Stomach smooth muscle (tissue), 2 donors: ENCODE measurements around the gene ALPK3.
"Not testable (repeated sequence)": the region's sequence is repeated elsewhere in the genome, so short reads cannot be mapped to it uniquely, and the experiment has no call there.

ENCODE experiments used
- H3K27ac ChIP-seq: one replicate; pipeline ENCODE4 v1.7.0; 2013; ENCODE audit warnings: mild to moderate bottlenecking, low read length, inconsistent platforms
- H3K27me3 ChIP-seq, 2 donors: one replicate each; pipeline ENCODE4 v1.7.0; 2013; ENCODE audit warnings: low read length in 2 of 2; ENCODE audit not compliant: insufficient read depth in 2 of 2, control insufficient read depth in 1 of 2
- H3K36me3 ChIP-seq, 2 donors: one replicate each; pipeline ENCODE4 v1.7.0; 2013; ENCODE audit warnings: low read length in 2 of 2; ENCODE audit not compliant: control insufficient read depth in 2 of 2, insufficient read depth in 2 of 2
- H3K4me1 ChIP-seq: one replicate; pipeline ENCODE4 v1.7.0; 2013; ENCODE audit warnings: low read length; ENCODE audit not compliant: control insufficient read depth, insufficient read depth
- H3K4me3 ChIP-seq, 2 donors: one replicate each; pipeline ENCODE4 v1.7.0; 2013; ENCODE audit warnings: low read length in 2 of 2
- H3K9ac ChIP-seq, 2 donors: one replicate each; pipeline ENCODE4 v1.7.0; 2013; ENCODE audit warnings: low read length in 2 of 2, mild to moderate bottlenecking in 1 of 2
- H3K9me3 ChIP-seq, 2 donors: one replicate each; pipeline ENCODE4 v1.7.0; 2013; ENCODE audit warnings: low read length in 2 of 2; ENCODE audit not compliant: control insufficient read depth in 2 of 2
- donor health status: healthy.
- donor health status: Pancreatic carcinoma.

Gene ALPK3

GRCh38 chr15:84845631-84846030 lies 28.5 kb downstream of the ALPK3 start:
- Histone ChIP-seq H3K4me1 (peaks cover 21% of the 10 kb centered on the region), H3K27ac (peak overlapping the region; percentile 74)
- H3K9ac ChIP-seq, H3K27me3 ChIP-seq, H3K9me3 ChIP-seq, H3K36me3 ChIP-seq, H3K4me3 ChIP-seq: not testable (repeated sequence)

DNA sequence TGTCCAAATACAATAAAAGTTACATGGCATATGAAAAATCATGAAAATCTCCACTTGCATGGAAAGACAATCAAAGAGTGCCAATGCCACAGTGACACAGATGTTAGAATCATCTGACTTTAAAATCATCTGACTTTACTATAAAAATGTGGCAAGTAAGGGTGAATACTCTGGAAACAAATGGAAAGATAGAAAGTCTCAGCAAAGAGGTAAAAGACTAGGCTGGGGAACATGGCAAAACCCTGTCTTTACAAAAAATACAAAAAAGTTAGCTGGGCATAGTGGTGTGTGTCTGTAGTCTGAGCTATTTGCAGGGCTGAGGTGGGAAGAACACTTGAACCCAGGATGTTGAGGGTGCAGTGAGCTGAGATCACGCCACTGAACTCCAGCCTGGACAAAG lies 29.1 kb downstream of the ALPK3 start:
- peaks cover 15% of the 10 kb centered on the region for H3K4me1 ChIP-seq
- H3K9me3 ChIP-seq = no peaks in the 10 kb centered on the region
- H3K27me3 ChIP-seq = no peaks in the 10 kb centered on the region
- H3K9ac ChIP-seq = no peak overlapping the region
- H3K4me3 ChIP-seq = no peak overlapping the region
- no peaks in the 10 kb centered on the region for H3K36me3 ChIP-seq
- H3K27ac ChIP-seq = no peak overlapping the region

GRCh38 chr15:84847382-84847781 lies 30.2 kb downstream of the ALPK3 start:
- Histone ChIP-seq H3K9ac (no peak overlapping the region), H3K27ac (no peak overlapping the region), H3K4me3 (no peak overlapping the region), H3K36me3 (no peaks in the 10 kb centered on the region), H3K27me3 (no peaks in the 10 kb centered on the region), H3K4me1 (peaks cover 11% of the 10 kb centered on the region), H3K9me3 (no peaks in the 10 kb centered on the region)

- Histone ChIP-seq H3K27me3 (no peaks in the 10 kb centered on the region), H3K4me1 (peaks cover 3% of the 10 kb centered on the region), H3K4me3 (no peak overlapping the region), H3K36me3 (peaks cover under 1 to 16% of the 10 kb centered on the region in 2 donors), H3K9ac (no peak overlapping the region), H3K27ac (no peak overlapping the region), H3K9me3 (no peaks in the 10 kb centered on the region)
Observed at GRCh38 chr15:84852212-84852611, 35.1 kb downstream of the ALPK3 start.

DNA sequence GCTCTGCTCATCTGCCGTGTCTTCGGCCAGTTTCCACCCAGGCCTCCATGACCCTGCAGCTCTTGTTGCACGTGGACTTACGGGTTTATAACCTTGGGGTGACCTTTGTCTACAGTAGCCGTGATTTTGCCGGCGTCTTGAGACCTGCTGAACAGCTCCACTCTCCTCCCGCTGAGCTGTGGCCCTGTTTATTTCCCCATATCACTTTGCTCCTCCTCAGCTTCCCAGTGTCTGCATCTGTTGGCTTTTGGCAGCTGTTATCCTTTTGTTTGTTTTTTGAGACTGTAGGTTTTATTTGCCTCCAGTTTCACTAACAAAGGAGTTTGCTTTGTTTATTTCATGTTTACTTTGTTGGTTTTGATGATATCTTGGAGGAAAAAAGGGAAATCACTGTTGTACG lies 38.0 kb downstream of the ALPK3 start:
- Histone ChIP-seq H3K9me3 (no peaks in the 10 kb centered on the region), H3K27ac (no peak overlapping the region), H3K4me3 (no peak overlapping the region), H3K4me1 (peaks cover 3% of the 10 kb centered on the region), H3K9ac (no peak overlapping the region), H3K36me3 (peaks cover 17 to 34% of the 10 kb centered on the region in 2 donors), H3K27me3 (no peaks in the 10 kb centered on the region)

GRCh38 chr15:84855765-84856164 lies 38.6 kb downstream of the ALPK3 start:
- H3K36me3 ChIP-seq = peaks cover 17 to 35% of the 10 kb centered on the region in 2 donors
- no peak overlapping the region for H3K9ac ChIP-seq
- H3K4me3 ChIP-seq = no peak overlapping the region
- peaks cover 3% of the 10 kb centered on the region for H3K4me1 ChIP-seq
- H3K9me3 ChIP-seq = no peaks in the 10 kb centered on the region
- H3K27me3 ChIP-seq = no peaks in the 10 kb centered on the region
- H3K27ac ChIP-seq = no peak overlapping the region

DNA sequence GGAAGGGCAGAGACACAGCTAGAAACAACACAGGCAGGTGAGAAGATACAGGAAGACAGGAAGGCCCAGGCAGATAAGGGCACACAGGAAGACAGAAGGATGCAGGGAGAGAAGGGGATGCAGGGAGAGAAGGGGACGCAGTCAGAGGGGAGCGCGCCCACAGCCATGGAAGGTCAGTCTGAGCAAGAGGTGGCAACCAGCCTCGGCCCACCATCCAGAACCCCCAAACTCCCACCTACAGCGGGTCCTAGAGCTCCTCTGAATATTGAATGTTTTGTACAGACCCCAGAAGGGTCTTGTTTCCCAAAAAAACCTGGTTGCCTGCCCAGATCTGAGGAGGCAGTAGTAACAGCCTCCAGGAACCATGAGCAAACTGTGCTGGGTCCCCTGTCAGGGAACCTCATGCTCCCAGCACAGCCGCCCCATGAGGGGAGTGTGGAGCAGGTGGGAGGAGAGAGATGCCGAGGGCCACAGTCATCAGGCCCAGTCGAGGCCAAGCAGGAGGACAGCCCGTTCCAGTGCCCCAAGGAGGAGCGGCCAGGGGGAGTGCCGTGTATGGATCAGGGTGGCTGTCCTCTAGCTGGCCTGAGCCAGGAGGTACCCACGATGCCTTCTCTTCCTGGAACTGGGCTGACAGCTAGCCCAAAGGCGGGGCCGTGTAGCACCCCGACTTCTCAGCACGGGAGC lies 39.7 kb downstream of the ALPK3 start:
- Histone ChIP-seq H3K4me1 (peaks cover 3% of the 10 kb centered on the region), H3K4me3 (no peak overlapping the region), H3K27ac (no peak overlapping the region), H3K27me3 (no peaks in the 10 kb centered on the region), H3K9me3 (no peaks in the 10 kb centered on the region), H3K9ac (no peak overlapping the region), H3K36me3 (peaks cover 17 to 35% of the 10 kb centered on the region in 2 donors)

DNA sequence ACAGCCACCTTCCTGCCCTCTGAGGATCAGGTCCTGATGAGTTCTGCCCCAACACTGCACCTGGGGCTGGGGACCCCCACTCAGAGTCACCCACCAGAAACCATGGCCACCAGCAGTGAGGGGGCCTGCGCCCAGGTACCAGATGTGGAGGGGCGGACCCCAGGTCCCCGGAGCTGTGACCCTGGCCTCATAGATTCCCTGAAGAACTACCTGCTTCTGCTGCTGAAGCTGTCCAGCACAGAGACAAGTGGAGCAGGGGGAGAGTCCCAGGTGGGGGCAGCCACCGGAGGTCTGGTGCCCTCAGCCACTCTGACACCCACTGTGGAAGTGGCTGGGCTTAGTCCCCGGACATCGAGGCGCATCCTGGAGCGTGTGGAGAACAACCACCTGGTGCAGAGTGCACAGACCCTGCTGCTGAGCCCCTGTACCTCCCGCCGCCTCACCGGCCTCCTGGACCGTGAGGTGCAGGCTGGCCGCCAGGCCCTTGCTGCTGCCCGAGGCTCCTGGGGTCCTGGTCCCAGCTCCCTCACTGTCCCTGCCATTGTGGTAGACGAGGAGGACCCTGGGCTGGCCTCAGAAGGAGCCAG lies 40.4 kb downstream of the ALPK3 start:
- H3K9me3 ChIP-seq = no peaks in the 10 kb centered on the region

GRCh38 chr15:84858231-84858630 lies 41.1 kb downstream of the ALPK3 start:
- Histone ChIP-seq H3K4me1 (peaks cover 3% of the 10 kb centered on the region), H3K9ac (no peak overlapping the region), H3K36me3 (peaks cover 23 to 45% of the 10 kb centered on the region in 2 donors)

More for the DNA sequence above, 40.4 kb downstream of the ALPK3 start:
- Histone ChIP-seq H3K9ac (no peak overlapping the region), H3K36me3 (peaks cover 18 to 39% of the 10 kb centered on the region in 2 donors), H3K4me1 (peaks cover 3% of the 10 kb centered on the region), H3K4me3 (no peak overlapping the region), H3K27ac (no peak overlapping the region), H3K27me3 (no peaks in the 10 kb centered on the region)

GRCh38 chr15:84859144-84859543 lies 42.0 kb downstream of the ALPK3 start:
- Histone ChIP-seq H3K4me1 (peaks cover 12% of the 10 kb centered on the region), H3K27me3 (no peaks in the 10 kb centered on the region), H3K27ac (no peak overlapping the region), H3K36me3 (peaks cover 24 to 52% of the 10 kb centered on the region in 2 donors), H3K9me3 (no peaks in the 10 kb centered on the region), H3K9ac (no peak overlapping the region), H3K4me3 (no peak overlapping the region)

More at GRCh38 chr15:84858231-84858630, 41.1 kb downstream of the ALPK3 start:
- Histone ChIP-seq H3K4me3 (no peak overlapping the region), H3K9me3 (no peaks in the 10 kb centered on the region), H3K27me3 (no peaks in the 10 kb centered on the region), H3K27ac (no peak overlapping the region)

DNA sequence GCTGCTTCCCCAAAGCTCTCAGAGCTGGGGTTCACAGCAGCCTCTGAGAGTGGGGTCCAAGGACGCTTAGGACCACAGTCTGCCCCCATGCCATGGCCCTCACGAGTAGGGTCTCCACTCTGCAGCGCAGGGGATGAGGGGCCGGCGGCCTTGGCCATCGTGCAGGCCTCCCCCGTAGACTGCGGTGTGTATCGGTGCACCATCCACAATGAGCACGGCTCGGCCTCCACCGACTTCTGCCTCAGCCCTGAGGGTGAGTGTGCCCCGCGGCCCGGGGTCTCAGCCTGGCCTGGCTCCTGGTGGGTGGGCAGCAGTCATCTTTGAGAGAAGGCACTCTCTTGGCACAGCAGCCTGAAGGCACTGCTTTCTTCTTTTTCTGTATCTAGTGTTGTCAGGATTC lies 42.5 kb downstream of the ALPK3 start:
- Histone ChIP-seq H3K4me1 (peaks cover 15% of the 10 kb centered on the region), H3K27ac (no peak overlapping the region), H3K27me3 (no peaks in the 10 kb centered on the region), H3K36me3 (peaks cover 28 to 57% of the 10 kb centered on the region in 2 donors), H3K9ac (no peak overlapping the region), H3K4me3 (no peak overlapping the region), H3K9me3 (no peaks in the 10 kb centered on the region)
